K562 (cell line): ENCODE data around the gene ATRAID. TPM values are rescaled to one million over a fixed set of nuclear protein-coding genes. Genes with fewer than 3 reads are reported as not detected.

Experiments
- ATAC-seq: fragments of 200-7000 bp; cut with Tn5 transposase; 3 replicates; pipeline ENCODE4 v1.9.1; 2020; ENCODE audit warnings: moderate library complexity
- BruUV-seq: library from RNA; stranded (reverse); fragments of 400-500 nt; replicated peaks from 2 replicates; lab custom pipeline; 2021; lab: Mats Ljungman, UMichigan
- CTCF ChIA-PET: fragments of 300-600 bp; formaldehyde crosslinking; extraction: SDS; loops from one replicate; lab custom pipeline; 2021; ENCODE audit warnings: low intra/inter-chr PET ratio; lab: Yijun Ruan, JAX
- POLR2A ChIA-PET: fragments of 300-600, 350-650 bp; sonication (Branson Sonifier 250); formaldehyde crosslinking; extraction: SDS; loops from one replicate; lab custom pipeline; 2021; ENCODE audit warnings: antibody characterized with exemption, inconsistent platforms; lab: Yijun Ruan, JAX
- DNase-seq, 4 experiments: peaks; one replicate each; pipeline versions ENCODE4 v3.0.0 to v3.0.0-alpha.2; 2011 to 2018; ENCODE audit warnings: low spot score in 3 of 4, mixed read lengths in 3 of 4; ENCODE audit errors: extremely low read depth in 1 of 4
- FAIRE-seq: peaks from 2 replicates; lab custom pipeline; 2011; peaks lifted over from hg19 to GRCh38; lab: Jason Lieb, UNC
- H2AFZ ChIP-seq: 2 replicates; pipeline ENCODE4 v1.6.0; 2011; ENCODE audit warnings: low read depth, low read length, control low read depth, inconsistent platforms
- H3K27ac ChIP-seq: fragments of 200-600 bp; 3 replicates; pipeline ENCODE4 v1.8.0; 2011; ENCODE audit warnings: low read depth, mild to moderate bottlenecking, control low read depth, inconsistent platforms, low read length, moderate library complexity, mixed read lengths; ENCODE audit errors: extremely low read depth
- H3K27me3 ChIP-seq, 2 experiments: fragments of 300-600 bp in 1 of 2; 2 replicates in 1 of 2; 3 replicates in 1 of 2; pipeline versions ENCODE4 v1.6.0 to v1.8.0; 2011; ENCODE audit warnings: inconsistent platforms in 2 of 2, low read length in 2 of 2, mild to moderate bottlenecking in 1 of 2, mixed read lengths in 1 of 2, moderate library complexity in 1 of 2; ENCODE audit not compliant: control insufficient read depth in 2 of 2, insufficient read depth in 2 of 2
- H3K36me3 ChIP-seq: fragments of 300-600 bp; 3 replicates; pipeline ENCODE4 v1.8.0; 2011; ENCODE audit warnings: mild to moderate bottlenecking, low read length, inconsistent platforms; ENCODE audit not compliant: control insufficient read depth, insufficient read depth
- H3K4me1 ChIP-seq, 2 experiments: fragments of 200-600 bp in 1 of 2; replicated peaks in 1 of 2; 2 replicates in 1 of 2; 3 replicates in 1 of 2; pipeline versions ENCODE4 v1.5.1 to v1.8.0; 2011; ENCODE audit warnings: inconsistent platforms in 2 of 2, low read length in 2 of 2, mild to moderate bottlenecking in 1 of 2, mixed read lengths in 1 of 2, moderate library complexity in 1 of 2; ENCODE audit not compliant: control insufficient read depth in 2 of 2, insufficient read depth in 2 of 2
- H3K4me2 ChIP-seq: 2 replicates; pipeline ENCODE4 v1.6.1; 2011; ENCODE audit warnings: low read length, control low read depth, inconsistent platforms, mixed read lengths; ENCODE audit not compliant: insufficient read depth
- H3K4me3 ChIP-seq: fragments of 200-600 bp; sonication (generic), shearing (Covaris generic); 2 replicates; pipeline ENCODE4 v1.5.1; 2016; ENCODE audit warnings: control low read depth, inconsistent platforms
- H3K79me2 ChIP-seq: fragments of 200-600 bp; 3 replicates; pipeline ENCODE4 v1.8.0; 2011; ENCODE audit warnings: low read length, inconsistent platforms; ENCODE audit not compliant: control insufficient read depth, insufficient read depth
- H3K9ac ChIP-seq, 2 experiments: 2 replicates each; pipeline versions ENCODE4 v1.6.0 to v1.6.1; 2011; ENCODE audit warnings: low read depth in 2 of 2, low read length in 2 of 2, control low read depth in 1 of 2, inconsistent platforms in 1 of 2, mild to moderate bottlenecking in 1 of 2, mixed read lengths in 1 of 2; ENCODE audit not compliant: insufficient read depth in 1 of 2
- H3K9me1 ChIP-seq: one replicate; pipeline ENCODE4 v1.6.0; 2011; ENCODE audit warnings: inconsistent platforms, mild to moderate bottlenecking, low read length, moderate library complexity; ENCODE audit not compliant: control insufficient read depth, insufficient read depth
- H3K9me3 ChIP-seq: replicated peaks from 2 replicates; pipeline ENCODE4 v1.5.1; 2011; ENCODE audit warnings: low read depth, low read length, inconsistent platforms; ENCODE audit not compliant: control insufficient read depth, insufficient read depth
- H4K20me1 ChIP-seq: replicated peaks from 2 replicates; pipeline ENCODE4 v1.6.1; 2011; ENCODE audit warnings: low read length, inconsistent platforms, mixed read lengths; ENCODE audit not compliant: control insufficient read depth, insufficient read depth
- FOSL1 ChIP-seq: fragments of 200-800 bp; sonication (Bioruptor generic); conservative IDR thresholded peaks from 2 replicates; pipeline ENCODE4 v1.6.1; 2016; ENCODE audit warnings: missing genetic modification characterization, missing compliant biosample characterization
- HBP1 ChIP-seq: fragments of 450-650 bp; formaldehyde crosslinking; IDR thresholded peaks from 2 replicates; pipeline ENCODE4 v1.4.0; 2022; ENCODE audit warnings: missing genetic modification characterization
- NFIC ChIP-seq: fragments of 450-650 bp; IDR thresholded peaks from 2 replicates; pipeline ENCODE4 v1.6.1; 2017; ENCODE audit warnings: mild to moderate bottlenecking, inconsistent platforms
- SMAD3 ChIP-seq: fragments of 450-650 bp; formaldehyde crosslinking; conservative IDR thresholded peaks from 2 replicates; pipeline ENCODE4 v1.4.0; 2020; ENCODE audit warnings: mild to moderate bottlenecking
- ZBTB8A ChIP-seq: fragments of 450-650 bp; IDR thresholded peaks from 2 replicates; pipeline ENCODE4 v1.6.1; 2018; ENCODE audit warnings: mild to moderate bottlenecking, moderate library complexity; ENCODE audit not compliant: partially characterized antibody
- WGBS: fragments of 100-300 bp; shearing (Covaris generic); methylation state at CpG from one replicate; pipeline ENCODE4 v1.1.6; 2016; ENCODE audit warnings: low coverage, mixed read lengths; ENCODE audit not compliant: insufficient coverage; ENCODE audit errors: missing lambda C conversion rate; 5-methylcytosine and 5-hydroxymethylcytosine counted together
- in situ Hi-C: fragments of 300-500 bp; cut with MboI; formaldehyde crosslinking; loops from 4 replicates; pipeline ENCODE4 v1.15.0; 2018; ENCODE audit warnings: inconsistent platforms, mixed read lengths
- intact Hi-C: fragments of 100-400 bp; cut with micrococcal nuclease; formaldehyde crosslinking; loops from 2 replicates; pipeline ENCODE4 v1.14.2; 2022
- polyA plus RNA-seq, 8 experiments: library from polyadenylated mRNA; depleted of rRNA in 4 of 8; stranded (reverse) in 5 of 8; unstranded in 3 of 8; fragments of >200 nt; fragmentation: Nextera tagmentation in 2 of 8; fragmentation: Illumina TruSeq in 1 of 8; extraction: Ambion mirVana in 2 of 8; extraction: Trizol in 1 of 8; gene quantifications; 2 replicates each; pipeline versions ENCODE4 v1.2.1 to v1.2.3, GENCODE V29; 2011 to 2014; ENCODE audit warnings: inconsistent platforms in 1 of 8, missing spikeins in 1 of 8
- total RNA-seq, 7 experiments: library from RNA; depleted of rRNA in 6 of 7; stranded (reverse); fragments of >200 nt in 6 of 7; fragmentation: Illumina TruSeq in 2 of 7; extraction: Trizol in 2 of 7; gene quantifications; 2 replicates each; pipeline versions ENCODE4 v1.2.1 to v1.2.3, GENCODE V29; 2011 to 2021; ENCODE audit warnings: low replicate concordance in 1 of 7

The ATRAID gene
- total and polyA plus RNA-seq, 9 of the 15 experiments (the other 6 are each of a cell fraction or from before 2014, with no cell fraction given) = 70.2 to 187 (median 108) TPM

DNA sequence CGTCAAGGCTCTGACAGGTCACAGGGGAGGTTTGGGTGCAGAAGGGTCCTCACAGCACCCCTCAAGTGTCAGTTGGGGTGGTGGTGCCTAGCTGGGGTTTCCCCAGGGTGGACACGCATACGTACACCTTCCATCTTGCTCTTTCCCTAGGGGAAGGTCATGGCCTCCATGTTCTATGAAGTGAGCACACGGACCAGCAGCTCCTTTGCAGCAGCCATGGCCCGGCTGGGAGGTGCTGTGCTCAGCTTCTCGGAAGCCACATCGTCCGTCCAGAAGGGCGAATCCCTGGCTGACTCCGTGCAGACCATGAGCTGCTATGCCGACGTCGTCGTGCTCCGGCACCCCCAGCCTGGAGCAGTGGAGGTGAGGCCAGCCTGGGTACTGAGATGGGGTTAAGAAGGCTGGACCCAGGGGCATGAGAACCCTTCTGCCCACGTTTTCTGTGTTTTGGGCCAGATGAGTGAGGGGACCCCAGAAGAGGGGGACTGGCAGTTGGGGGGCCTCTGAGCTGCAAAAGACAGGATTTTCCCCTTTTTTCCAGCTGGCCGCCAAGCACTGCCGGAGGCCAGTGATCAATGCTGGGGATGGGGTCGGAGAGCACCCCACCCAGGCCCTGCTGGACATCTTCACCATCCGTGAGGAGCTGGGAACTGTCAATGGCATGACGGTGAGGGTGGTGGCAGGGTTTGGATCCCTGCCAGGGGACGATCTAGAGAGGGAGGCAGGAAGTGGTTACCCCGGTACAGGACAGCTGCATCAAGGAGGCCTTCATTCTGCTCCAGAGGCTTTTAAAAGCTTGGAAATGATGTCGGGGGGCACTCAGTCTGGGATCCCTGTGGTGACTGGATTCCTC is 30.1 kb downstream of the ATRAID start:
- no TSS peak for BruUV-seq
- Histone ChIP-seq H3K9ac (peak overlapping the region in 1 of 2 experiments; percentile 40; a peak in 2 of 4 replicates), H3K27me3 (no peaks in the 10 kb centered on the region), H3K36me3 (peaks cover 76% of the 10 kb centered on the region), H2AFZ (no peak overlapping the region), H3K9me3 (no peaks in the 10 kb centered on the region), H4K20me1 (0 out of 2 replicates have a peak, but pooled peaks cover 4% of the 10 kb centered on the region), H3K9me1 (no peaks in the 10 kb centered on the region), H3K4me2 (no peak overlapping the region), H3K4me1 (peaks cover 0 to 6% of the 10 kb centered on the region in 2 experiments; a peak in 1 of 5 replicates), H3K27ac (no peak overlapping the region)
- intact Hi-C loops = no loop called here
- in situ Hi-C loops = no loop called here
- ChIA-PET POLR2A (interaction anchor here (0.6 to 1.3 kb wide), 5 partner anchors 11 to 237 kb away, joined by 3 to 4 read pairs (median 3); partner anchors contain the start of gene CAD), CTCF (no interaction called here)
- 92% methylated on average over 19 of the region's 24 CpGs for WGBS
- ATAC-seq (no peak), FAIRE-seq (no peak), DNase-seq (no peak)
- no peak for TF ChIP-seq ZBTB8A
- no peak for TF ChIP-seq HBP1
- TF ChIP-seq SMAD3 (CRISPR knock-in tag) = no peak
- TF ChIP-seq NFIC = 0 out of 2 replicates have a peak, but pooled peaks have one; percentile 20
- TF ChIP-seq FOSL1 (tag) = no peak
- TF ChIP-seq, all 486 proteins: peak for 1
- Histone ChIP-seq H3K79me2 (no peaks in the 10 kb centered on the region), H3K4me3 (no peak overlapping the region)
